HEK293 (cell line): ENCODE results near the gene KIF12.

Experiments used
- CTCF ChIA-PET: fragments of 350-600 bp; formaldehyde crosslinking; extraction: SDS; loops from one replicate; lab custom pipeline; 2021; ENCODE audit warnings: antibody characterized with exemption; lab: Yijun Ruan, JAX
- POLR2A ChIA-PET: fragments of 300-600 bp; formaldehyde crosslinking; extraction: SDS; loops from one replicate; lab custom pipeline; 2020; ENCODE audit warnings: antibody characterized with exemption, inconsistent platforms; lab: Yijun Ruan, JAX
- H3K27ac ChIP-seq: fragments of 200-500 bp; sonication (Bioruptor generic); 2 replicates; pipeline ENCODE4 v1.5.1; 2014; ENCODE audit warnings: low read depth, low read length, control low read depth, inconsistent platforms; ENCODE audit errors: extremely low read depth
- H3K36me3 ChIP-seq, 2 experiments: fragments of 200-500 bp in 1 of 2; sonication (Bioruptor generic) in 1 of 2; 1 replicate in 1 of 2; 2 replicates in 1 of 2; pipeline ENCODE4 v1.5.1; 2014 to 2017; ENCODE audit warnings: inconsistent platforms in 2 of 2, low read length in 2 of 2; ENCODE audit not compliant: control insufficient read depth in 2 of 2, insufficient read depth in 1 of 2
- H3K4me1 ChIP-seq: fragments of 200-500 bp; sonication (Bioruptor generic); 2 replicates; pipeline ENCODE4 v1.5.1; 2014; ENCODE audit warnings: mild to moderate bottlenecking, low read length, inconsistent platforms; ENCODE audit not compliant: control insufficient read depth, insufficient read depth
- H3K4me3 ChIP-seq: 2 replicates; pipeline ENCODE4 v1.5.1; 2011; ENCODE audit warnings: low read depth, mild to moderate bottlenecking, control low read depth, low read length, moderate library complexity
- H3K9me3 ChIP-seq: fragments of 200-500 bp; sonication (Bioruptor generic); 2 replicates; pipeline ENCODE4 v1.5.1; 2014; ENCODE audit warnings: low read depth, low read length, inconsistent platforms; ENCODE audit not compliant: control insufficient read depth, insufficient read depth
- BCL11A ChIP-seq: fragments of 450-650 bp; formaldehyde crosslinking; IDR thresholded peaks from 2 replicates; pipeline ENCODE4 v1.5.1; 2016; ENCODE audit warnings: low read depth, missing biosample characterization, missing genetic modification characterization
- CTCF ChIP-seq: fragments of 450-650 bp; formaldehyde crosslinking; IDR thresholded peaks from 2 replicates; pipeline ENCODE4 v1.5.1; 2016; ENCODE audit warnings: missing biosample characterization, missing genetic modification characterization
- KLF1 ChIP-seq: fragments of 450-650 bp; formaldehyde crosslinking; IDR thresholded peaks from 2 replicates; pipeline ENCODE4 v1.5.1; 2016; ENCODE audit warnings: missing biosample characterization, missing genetic modification characterization
- PBX3 ChIP-seq: sonication (generic); formaldehyde crosslinking; IDR thresholded peaks from 2 replicates; pipeline ENCODE4 v1.8.1; 2022; ENCODE audit warnings: mild to moderate bottlenecking, moderate library complexity, missing genetic modification reagents
- SP2 ChIP-seq: fragments of 450-650 bp; formaldehyde crosslinking; IDR thresholded peaks from 2 replicates; pipeline ENCODE4 v1.5.1; 2016; ENCODE audit warnings: missing biosample characterization, missing genetic modification characterization
- ZBTB10 ChIP-seq: fragments of 450-650 bp; formaldehyde crosslinking; IDR thresholded peaks from 2 replicates; pipeline ENCODE4 v1.5.1; 2016; ENCODE audit warnings: missing biosample characterization, missing genetic modification characterization
- ZNF169 ChIP-seq: fragments of 450-650 bp; formaldehyde crosslinking; IDR thresholded peaks from 2 replicates; pipeline ENCODE4 v1.5.1; 2016; ENCODE audit warnings: missing biosample characterization, missing genetic modification characterization
- ZNF175 ChIP-seq: fragments of 450-650 bp; formaldehyde crosslinking; IDR thresholded peaks from 2 replicates; pipeline ENCODE4 v1.5.1; 2016; ENCODE audit warnings: missing biosample characterization, missing genetic modification characterization
- ZNF292 ChIP-seq: fragments of 450-650 bp; formaldehyde crosslinking; IDR thresholded peaks from 2 replicates; pipeline ENCODE4 v1.5.1; 2016; ENCODE audit warnings: low read depth, missing biosample characterization, missing genetic modification characterization, borderline replicate concordance
- ZNF311 ChIP-seq: fragments of 450-650 bp; formaldehyde crosslinking; IDR thresholded peaks from 2 replicates; pipeline ENCODE4 v1.5.1; 2017; ENCODE audit warnings: missing biosample characterization, missing genetic modification characterization, borderline replicate concordance
- ZNF398 ChIP-seq: fragments of 450-650 bp; formaldehyde crosslinking; IDR thresholded peaks from 2 replicates; pipeline ENCODE4 v1.5.1; 2017; ENCODE audit warnings: missing biosample characterization, missing genetic modification characterization
- ZNF423 ChIP-seq: fragments of 450-650 bp; formaldehyde crosslinking; IDR thresholded peaks from 2 replicates; pipeline ENCODE4 v1.5.1; 2016; ENCODE audit warnings: missing biosample characterization, missing genetic modification characterization
- ZNF426 ChIP-seq: fragments of 450-650 bp; formaldehyde crosslinking; IDR thresholded peaks from 2 replicates; pipeline ENCODE4 v1.5.1; 2017; ENCODE audit warnings: missing biosample characterization, missing genetic modification characterization, mild to moderate bottlenecking, inconsistent platforms, moderate library complexity
- ZNF558 ChIP-seq: fragments of 450-650 bp; formaldehyde crosslinking; IDR thresholded peaks from 2 replicates; pipeline ENCODE4 v1.5.1; 2016; ENCODE audit warnings: missing biosample characterization, missing genetic modification characterization
- ZNF571 ChIP-seq: fragments of 450-650 bp; formaldehyde crosslinking; IDR thresholded peaks from 2 replicates; pipeline ENCODE4 v1.5.0; 2017; ENCODE audit warnings: missing biosample characterization, missing genetic modification characterization
- ZNF600 ChIP-seq: fragments of 450-650 bp; formaldehyde crosslinking; IDR thresholded peaks from 2 replicates; pipeline ENCODE4 v1.5.1; 2016; ENCODE audit warnings: missing biosample characterization, missing genetic modification characterization
- ZNF747 ChIP-seq: fragments of 450-650 bp; formaldehyde crosslinking; IDR thresholded peaks from 2 replicates; pipeline ENCODE4 v1.5.1; 2016; ENCODE audit warnings: missing biosample characterization, missing genetic modification characterization
- ZNF837 ChIP-seq: fragments of 450-650 bp; formaldehyde crosslinking; IDR thresholded peaks from 2 replicates; pipeline ENCODE4 v1.5.1; 2016; ENCODE audit warnings: missing biosample characterization, missing genetic modification characterization
- TF ChIP-seq, protein P1 (sequence below): fragments of 450-650 bp; formaldehyde crosslinking; IDR thresholded peaks from 2 replicates; pipeline ENCODE4 v1.5.1; 2016; ENCODE audit warnings: missing biosample characterization, missing genetic modification characterization
- TF ChIP-seq, protein P2 (sequence below): fragments of 450-650 bp; formaldehyde crosslinking; IDR thresholded peaks from 2 replicates; pipeline ENCODE4 v1.5.1; 2016; ENCODE audit warnings: missing biosample characterization, missing genetic modification characterization, low read depth
- TF ChIP-seq, protein P3 (sequence below): fragments of 450-650 bp; formaldehyde crosslinking; optimal IDR thresholded peaks from 2 replicates; pipeline ENCODE3; 2016; ENCODE audit warnings: missing biosample characterization, mild to moderate bottlenecking, missing genetic modification characterization

Gene KIF12

GRCh38 chr9:114053246-114054005 lies 45.7 kb downstream of the KIF12 start:
- ChIA-PET POLR2A (no interaction called here), CTCF (no interaction called here)
- Histone ChIP-seq H3K9me3 (no peaks in the 10 kb centered on the region), H3K36me3 (peaks cover 0 to 37% of the 10 kb centered on the region in 2 experiments; a peak in 1 of 3 replicates), H3K4me3 (no peak overlapping the region), H3K4me1 (no peaks in the 10 kb centered on the region), H3K27ac (no peak overlapping the region)
- TF ChIP-seq ZNF398 (tag by site-specific recombination) (no peak), ZNF837 (tag by site-specific recombination) (no peak), SP2 (no peak)
- TF ChIP-seq, protein P1, sequence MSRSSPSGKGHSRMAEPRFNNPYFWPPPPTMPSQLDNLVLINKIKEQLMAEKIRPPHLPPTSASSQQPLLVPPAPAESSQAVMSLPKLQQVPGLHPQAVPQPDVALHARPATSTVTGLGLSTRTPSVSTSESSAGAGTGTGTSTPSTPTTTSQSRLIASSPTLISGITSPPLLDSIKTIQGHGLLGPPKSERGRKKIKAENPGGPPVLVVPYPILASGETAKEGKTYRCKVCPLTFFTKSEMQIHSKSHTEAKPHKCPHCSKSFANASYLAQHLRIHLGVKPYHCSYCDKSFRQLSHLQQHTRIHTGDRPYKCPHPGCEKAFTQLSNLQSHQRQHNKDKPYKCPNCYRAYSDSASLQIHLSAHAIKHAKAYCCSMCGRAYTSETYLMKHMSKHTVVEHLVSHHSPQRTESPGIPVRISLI: no peak

DNA sequence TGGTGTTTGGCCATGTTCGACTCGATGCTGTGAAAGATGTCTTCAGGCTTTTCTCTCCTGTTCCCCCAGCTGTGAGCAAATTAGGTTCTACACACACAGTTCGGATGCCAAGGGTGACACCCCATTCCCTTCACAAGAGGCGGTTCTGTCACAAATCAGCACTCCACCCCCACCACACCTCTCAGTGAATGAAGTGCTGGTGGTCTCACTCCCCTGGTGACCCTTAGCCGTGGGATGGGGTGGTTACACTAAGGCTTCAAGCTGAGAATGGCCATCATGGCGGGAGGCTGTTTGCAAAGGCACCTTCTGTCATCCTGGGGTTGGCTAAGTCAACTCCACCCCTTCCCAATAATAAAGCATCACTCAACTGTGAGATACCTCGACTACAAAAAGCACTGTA lies 47.4 kb downstream of the KIF12 start:
- ChIA-PET CTCF (no interaction called here), POLR2A (no interaction called here)
- peaks cover 0 to 47% of the 10 kb centered on the region in 2 experiments; a peak in 1 of 3 replicates for H3K36me3 ChIP-seq
- no peaks in the 10 kb centered on the region for H3K4me1 ChIP-seq
- no peak overlapping the region for H3K27ac ChIP-seq
- no peaks in the 10 kb centered on the region for H3K9me3 ChIP-seq
- H3K4me3 ChIP-seq: no peak overlapping the region
- no peak for TF ChIP-seq ZNF600 (tag by site-specific recombination)
- TF ChIP-seq ZNF169: no peak
- TF ChIP-seq ZBTB10 (tag by site-specific recombination): no peak
- no peak for TF ChIP-seq ZNF423 (tag by site-specific recombination)
- TF ChIP-seq CTCF (tag by site-specific recombination): no peak
- TF ChIP-seq KLF1 (tag by site-specific recombination): no peak
- TF ChIP-seq ZNF747 (tag by site-specific recombination): no peak
- TF ChIP-seq ZNF558 (tag by site-specific recombination): no peak
- no peak for TF ChIP-seq ZNF292 (tag by site-specific recombination)
- TF ChIP-seq, protein P2, sequence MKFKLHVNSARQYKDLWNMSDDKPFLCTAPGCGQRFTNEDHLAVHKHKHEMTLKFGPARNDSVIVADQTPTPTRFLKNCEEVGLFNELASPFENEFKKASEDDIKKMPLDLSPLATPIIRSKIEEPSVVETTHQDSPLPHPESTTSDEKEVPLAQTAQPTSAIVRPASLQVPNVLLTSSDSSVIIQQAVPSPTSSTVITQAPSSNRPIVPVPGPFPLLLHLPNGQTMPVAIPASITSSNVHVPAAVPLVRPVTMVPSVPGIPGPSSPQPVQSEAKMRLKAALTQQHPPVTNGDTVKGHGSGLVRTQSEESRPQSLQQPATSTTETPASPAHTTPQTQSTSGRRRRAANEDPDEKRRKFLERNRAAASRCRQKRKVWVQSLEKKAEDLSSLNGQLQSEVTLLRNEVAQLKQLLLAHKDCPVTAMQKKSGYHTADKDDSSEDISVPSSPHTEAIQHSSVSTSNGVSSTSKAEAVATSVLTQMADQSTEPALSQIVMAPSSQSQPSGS (tag by site-specific recombination): no peak
- TF ChIP-seq ZNF175: no peak
- no peak for TF ChIP-seq ZNF311 (tag by site-specific recombination)
- no peak for TF ChIP-seq BCL11A (tag by site-specific recombination)
- no peak for TF ChIP-seq ZNF426 (tag by site-specific recombination)
- TF ChIP-seq PBX3 (CRISPR knock-in tag): no peak
- TF ChIP-seq ZNF571 (tag by site-specific recombination): no peak
- TF ChIP-seq, protein P3, sequence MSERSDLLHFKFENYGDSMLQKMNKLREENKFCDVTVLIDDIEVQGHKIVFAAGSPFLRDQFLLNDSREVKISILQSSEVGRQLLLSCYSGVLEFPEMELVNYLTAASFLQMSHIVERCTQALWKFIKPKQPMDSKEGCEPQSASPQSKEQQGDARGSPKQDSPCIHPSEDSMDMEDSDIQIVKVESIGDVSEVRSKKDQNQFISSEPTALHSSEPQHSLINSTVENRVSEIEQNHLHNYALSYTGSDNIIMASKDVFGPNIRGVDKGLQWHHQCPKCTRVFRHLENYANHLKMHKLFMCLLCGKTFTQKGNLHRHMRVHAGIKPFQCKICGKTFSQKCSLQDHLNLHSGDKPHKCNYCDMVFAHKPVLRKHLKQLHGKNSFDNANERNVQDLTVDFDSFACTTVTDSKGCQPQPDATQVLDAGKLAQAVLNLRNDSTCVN (tag by site-specific recombination): no peak
